ENCODE measurements around the gene SLC9A1.

Gene SLC9A1

DNA sequence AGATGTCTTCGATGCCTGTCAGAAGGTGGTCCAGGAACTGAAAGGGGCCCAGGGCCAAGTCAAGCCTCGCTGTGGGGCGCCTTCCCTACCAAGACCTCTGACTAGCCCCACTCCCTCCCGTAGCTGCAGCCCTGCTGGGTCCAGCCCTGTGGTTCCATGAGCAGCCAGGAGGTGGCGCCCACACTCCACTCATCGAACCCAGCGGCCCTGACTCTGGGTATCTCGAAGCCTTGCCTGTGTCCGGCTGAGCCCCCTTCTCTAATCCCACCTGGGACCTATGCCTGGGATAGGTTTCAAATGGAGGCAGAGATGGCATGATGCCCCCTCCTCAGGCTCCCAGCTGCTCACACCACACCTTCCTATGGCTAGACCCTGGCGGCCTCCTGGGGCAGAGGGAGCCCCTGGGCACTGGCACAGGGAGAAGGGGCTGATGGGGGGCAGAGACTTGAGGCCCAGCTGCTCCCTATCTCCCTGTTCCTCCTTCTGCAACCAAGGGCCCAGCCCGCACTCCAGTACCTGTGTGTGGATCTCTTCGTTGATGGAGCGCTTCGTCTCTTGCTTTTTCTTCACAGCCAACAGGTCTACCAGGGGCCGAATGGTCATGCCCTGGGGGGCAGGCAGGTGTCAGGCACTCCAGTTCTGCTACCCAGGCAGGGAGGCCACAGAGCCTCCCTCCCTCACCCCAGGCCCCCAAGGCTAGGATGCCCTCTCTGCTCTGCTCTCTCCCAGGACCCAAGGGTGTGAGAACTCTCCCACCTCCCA is 52.0 kb downstream of the SLC9A1 start:
- DNase-seq (ENCODE audit: low read depth, low spot score): peak; percentile 63

DNA sequence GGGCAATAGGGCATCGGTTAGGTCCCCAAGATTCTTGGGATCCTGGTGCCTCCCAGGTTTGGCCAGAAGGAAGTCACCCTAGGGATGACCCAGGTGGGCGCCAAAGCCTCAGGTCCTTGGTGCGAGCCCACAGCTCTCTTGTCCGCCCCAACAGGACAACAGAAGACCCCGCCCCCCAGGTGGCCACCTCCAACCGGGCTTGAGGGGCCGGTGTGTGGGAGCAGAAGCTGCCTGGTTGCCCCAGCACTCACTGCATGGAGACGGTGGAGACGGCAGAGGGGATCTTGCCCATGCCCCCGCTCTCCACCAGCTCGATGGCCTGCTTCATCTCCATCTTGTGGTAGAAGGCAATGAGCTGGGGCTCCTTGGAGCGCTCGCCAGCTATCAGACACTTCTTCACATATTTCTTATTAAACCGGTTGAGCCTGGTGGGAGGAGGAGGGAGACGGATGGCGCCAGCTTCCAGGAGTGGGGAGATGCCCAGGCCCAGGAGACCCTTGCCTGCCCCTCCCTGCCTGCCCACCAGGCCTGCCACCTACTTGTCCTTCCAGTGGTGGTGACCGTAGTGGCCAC is 52.7 kb downstream of the SLC9A1 start:
- no peak for DNase-seq (ENCODE audit: low read depth, low spot score)

GRCh38 chr1:27101696-27102095 is 53.2 kb downstream of the SLC9A1 start:
- no peak for DNase-seq (ENCODE audit: low read depth, low spot score)

DNA sequence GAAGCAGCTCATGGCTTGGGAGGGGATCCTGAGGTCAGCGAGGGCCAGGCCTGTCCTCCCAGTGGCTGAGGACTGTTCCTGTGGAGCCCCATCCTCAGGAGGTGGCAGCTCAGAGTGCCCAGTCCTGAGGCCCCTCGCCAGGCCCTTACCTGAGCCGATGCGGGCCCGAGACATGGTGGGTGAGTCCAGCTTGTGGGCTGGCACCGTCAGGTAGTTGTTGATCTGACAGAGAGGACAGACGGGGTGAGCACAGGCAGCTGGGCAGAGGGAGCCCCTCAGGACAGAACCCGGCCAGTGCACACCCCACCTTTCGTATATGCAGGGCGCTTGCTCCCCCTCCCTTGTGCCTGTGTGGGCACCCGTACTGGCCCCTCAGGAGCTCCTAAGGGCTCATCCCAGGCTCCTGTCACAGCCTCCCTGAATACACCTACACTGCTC is 53.9 kb downstream of the SLC9A1 start:
- DNase-seq (ENCODE audit: low read depth, low spot score): no peak

DNA sequence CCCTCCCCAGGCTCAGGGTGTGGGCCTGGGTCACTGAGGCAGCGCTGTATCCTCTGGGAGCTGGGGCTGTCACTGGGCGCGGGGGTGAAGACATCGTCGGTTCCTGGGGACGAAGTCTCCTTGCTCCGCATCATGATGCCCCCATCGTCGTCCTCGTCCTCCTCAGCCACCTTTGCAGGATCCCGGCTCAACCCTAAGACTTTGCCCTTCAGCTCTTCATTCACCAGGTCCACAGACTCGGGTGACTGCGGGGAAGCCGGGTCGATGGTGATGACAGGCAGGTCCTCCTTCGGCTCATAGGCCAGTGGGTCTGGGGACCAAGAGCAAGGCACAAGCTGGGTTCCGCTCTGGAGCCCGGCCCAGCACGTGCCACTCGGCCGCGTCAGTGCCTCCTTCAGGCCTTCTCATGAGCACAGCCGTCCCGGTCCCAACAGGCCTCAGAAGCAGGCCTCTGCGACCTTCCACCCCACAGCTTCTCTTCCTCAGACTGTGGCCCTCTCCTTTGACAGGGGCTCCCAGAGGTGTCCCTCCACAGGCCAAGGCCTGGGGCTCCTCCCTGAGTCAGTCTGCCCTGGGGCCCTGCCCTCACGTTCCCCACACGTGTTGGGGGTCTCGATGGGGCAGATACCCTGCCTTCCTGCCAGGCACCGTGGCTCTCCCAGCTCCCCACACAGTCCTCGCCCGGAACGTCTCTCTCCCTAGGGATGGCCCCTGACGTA is 54.4 kb downstream of the SLC9A1 start:
- DNase-seq (ENCODE audit: low read depth, low spot score): no peak

GRCh38 chr1:27099587-27100334 is 55.2 kb downstream of the SLC9A1 start:
- no peak for DNase-seq (ENCODE audit: low read depth, low spot score)

DNA sequence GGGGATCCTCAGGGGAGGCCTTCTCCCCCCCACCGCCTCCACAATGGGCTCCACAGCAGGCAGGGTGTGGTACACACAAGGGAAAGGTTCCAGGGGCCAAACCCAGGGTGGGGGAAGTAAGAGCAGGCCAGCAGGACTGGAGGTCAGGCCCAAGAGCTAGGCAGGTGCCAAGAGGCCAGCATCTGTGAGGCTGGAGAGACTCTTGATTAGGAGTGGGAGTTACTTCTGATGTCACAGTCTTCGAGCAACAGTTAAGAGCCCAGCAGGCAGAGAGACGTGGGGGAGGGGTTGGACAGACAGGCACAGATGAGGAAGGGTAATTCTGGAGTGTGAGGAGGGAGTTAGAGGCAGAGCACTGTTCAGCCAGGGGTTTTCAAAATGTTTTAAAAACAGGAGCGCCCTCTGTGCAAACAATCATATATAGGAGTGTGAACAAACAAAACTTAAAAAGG is 55.8 kb downstream of the SLC9A1 start:
- no peak for DNase-seq (ENCODE audit: low read depth, low spot score)

- no peak for DNase-seq (ENCODE audit: low read depth, low spot score)
Observed at GRCh38 chr1:27098431-27099134, 56.3 kb downstream of the SLC9A1 start.

DNA sequence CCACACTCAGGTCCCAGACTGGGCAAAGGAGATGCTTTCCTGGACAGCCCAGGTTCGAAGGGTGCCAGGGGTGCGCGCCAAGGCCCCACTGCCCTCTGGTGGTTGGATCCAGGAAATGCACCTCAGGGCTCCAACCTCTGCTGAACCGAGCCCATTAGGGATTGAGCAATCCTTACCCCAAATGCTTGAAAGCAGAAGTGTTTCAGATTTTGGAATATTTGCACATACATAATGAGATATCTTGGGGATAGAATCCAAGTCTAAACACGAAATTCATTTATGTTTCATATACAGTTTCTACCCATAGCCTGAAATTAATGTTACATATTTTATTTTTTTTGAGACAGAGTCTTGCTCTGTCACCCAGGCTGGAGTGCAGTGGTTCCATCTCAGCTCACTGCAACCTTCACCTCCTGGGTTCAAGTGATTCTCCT is 57.4 kb downstream of the SLC9A1 start:
- peak; percentile 50 for DNase-seq (ENCODE audit: low read depth, low spot score)

- no peak for DNase-seq (ENCODE audit: low read depth, low spot score)
Observed at GRCh38 chr1:27095576-27095975, 59.3 kb downstream of the SLC9A1 start.

DNA sequence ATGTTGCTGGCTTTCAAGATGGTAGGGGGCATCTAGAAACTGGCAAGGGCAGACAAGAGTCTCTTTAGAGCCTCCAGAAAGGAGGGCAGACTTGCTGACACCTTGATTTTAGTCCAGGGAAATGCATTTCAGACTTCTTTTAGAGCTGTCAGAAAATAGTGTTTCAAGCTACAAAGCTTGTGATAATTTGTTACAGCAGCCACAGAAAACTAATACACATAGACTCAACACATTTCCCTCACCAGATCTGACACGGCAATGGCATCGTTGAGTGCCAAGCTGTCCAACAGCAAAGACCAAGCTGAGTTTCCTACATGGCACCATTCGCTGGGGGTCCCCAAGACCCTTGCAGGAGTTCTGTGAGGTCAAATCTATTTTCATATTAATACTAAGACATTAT is 62.0 kb downstream of the SLC9A1 start:
- DNase-seq (ENCODE audit: low read depth, low spot score): no peak

DNA sequence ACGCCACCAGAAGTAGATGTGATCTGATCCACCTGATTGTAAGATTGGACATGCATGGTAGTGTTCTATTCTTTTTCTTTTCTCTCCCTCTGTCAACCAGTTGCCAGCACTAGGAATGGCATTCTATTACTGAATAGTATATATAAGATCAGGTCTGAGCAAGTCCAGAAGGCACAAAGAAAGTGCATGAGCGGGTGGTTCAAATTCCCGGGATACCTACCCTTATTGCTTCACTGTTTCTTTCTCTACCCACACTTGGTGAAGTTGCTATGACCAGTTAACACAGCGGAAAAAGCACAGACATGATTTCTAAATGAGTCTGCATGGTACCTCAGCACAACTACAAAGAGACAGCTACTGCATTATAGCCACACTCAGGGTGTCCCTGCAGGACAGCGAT is 64.0 kb downstream of the SLC9A1 start:
- no peak for DNase-seq (ENCODE audit: low read depth, low spot score)

DNA sequence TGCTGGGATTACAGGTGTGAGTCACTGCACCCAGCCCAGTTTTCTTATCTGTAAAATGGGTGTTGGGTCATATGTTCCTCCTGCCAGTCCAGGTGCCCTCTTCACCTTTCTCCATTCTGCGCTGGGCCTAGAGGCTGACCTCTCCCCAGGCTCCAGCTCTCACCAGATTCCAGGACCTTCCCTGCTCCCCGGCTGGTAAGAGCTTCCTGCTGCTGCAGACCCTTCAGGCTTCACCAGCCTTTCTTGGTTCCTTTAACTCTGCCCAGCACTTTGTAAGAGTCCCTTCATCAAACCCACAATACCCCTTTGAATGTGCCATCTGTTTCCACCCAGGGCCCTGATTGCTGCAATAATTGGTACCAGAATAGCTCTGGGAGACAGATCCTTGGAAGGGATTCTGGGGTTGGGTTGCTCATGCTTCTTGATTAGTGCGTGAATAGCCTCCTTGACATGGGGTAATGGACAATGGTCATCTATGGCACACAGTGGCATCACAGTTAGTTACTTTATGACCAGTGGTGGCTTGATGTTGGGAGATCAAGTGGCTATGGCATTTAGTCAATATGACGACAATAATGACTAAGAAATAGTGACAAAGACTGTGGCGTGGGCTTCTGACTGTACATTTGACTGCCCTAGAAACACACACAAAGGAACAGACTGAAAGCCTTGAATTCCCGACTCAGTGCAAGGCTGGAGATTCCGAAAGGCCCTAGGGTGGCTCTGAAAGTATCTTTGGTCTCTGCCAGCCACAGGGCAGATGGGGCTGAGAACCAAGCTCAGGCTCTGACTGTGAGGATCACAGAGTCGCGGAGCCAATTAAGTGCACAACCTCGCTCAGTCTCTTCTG is 67.3 kb downstream of the SLC9A1 start:
- DNase-seq (ENCODE audit: low read depth, low spot score): no peak

DNA sequence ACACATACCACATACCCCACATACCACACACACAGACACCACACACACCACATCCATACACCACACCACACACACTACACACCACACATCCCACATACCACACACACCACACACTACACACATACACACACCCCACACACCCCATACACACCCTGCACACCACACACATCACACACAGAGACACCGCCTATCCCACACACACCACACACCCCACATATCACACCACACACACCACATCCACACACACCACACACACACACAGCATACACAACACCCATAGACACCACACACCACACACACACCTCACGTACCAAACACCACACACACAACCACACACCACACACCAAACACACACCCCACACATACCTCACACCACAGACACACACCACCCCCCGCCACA is 68.3 kb downstream of the SLC9A1 start:
- no peak for DNase-seq (ENCODE audit: low read depth, low spot score)

GRCh38 chr1:27086026-27086425 is 68.9 kb downstream of the SLC9A1 start:
- DNase-seq (ENCODE audit: low read depth, low spot score): no peak

DNA sequence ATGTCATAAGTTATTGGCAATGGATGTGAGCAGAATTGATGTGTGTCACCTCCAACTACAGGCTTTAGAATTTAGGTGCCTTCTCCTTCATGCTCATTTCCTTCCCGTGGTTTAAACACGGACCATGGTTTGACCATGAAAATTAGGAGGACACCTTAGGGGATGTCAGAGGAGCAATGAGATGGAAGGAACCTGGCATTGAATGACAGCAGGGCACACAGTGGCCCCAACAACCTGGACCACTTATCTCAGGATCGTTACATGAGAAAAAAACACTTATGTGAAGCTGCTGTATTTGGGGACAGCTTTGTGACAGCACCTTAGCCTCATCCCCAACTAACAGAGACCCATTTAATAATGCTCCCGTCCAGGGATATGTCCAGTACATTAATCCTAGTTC is 70.8 kb downstream of the SLC9A1 start:
- DNase-seq (ENCODE audit: low read depth, low spot score): no peak

GRCh38 chr1:27077968-27078367 is 77.0 kb downstream of the SLC9A1 start:
- no peak for DNase-seq (ENCODE audit: low read depth, low spot score)

DNA sequence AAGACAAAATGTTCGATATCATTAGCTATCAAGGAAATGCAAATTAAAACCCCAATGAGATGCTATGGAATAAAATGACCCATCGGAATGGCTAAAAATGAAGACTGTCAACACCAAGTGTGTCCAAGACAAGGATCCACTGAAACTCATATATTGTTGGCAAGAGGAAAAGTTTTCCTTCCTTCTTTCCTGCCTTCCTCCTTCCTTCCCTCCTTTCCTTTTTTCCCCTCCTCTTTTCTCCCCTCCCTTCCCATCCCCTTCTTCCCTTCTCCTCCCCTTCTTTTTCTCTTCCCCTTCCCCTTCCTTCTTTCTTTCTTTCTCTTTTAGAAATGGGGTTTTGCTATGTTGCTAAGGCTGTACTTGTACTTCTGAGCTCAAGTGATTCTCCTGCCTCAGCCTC is 78.1 kb downstream of the SLC9A1 start:
- DNase-seq (ENCODE audit: low read depth, low spot score): no peak

DNA sequence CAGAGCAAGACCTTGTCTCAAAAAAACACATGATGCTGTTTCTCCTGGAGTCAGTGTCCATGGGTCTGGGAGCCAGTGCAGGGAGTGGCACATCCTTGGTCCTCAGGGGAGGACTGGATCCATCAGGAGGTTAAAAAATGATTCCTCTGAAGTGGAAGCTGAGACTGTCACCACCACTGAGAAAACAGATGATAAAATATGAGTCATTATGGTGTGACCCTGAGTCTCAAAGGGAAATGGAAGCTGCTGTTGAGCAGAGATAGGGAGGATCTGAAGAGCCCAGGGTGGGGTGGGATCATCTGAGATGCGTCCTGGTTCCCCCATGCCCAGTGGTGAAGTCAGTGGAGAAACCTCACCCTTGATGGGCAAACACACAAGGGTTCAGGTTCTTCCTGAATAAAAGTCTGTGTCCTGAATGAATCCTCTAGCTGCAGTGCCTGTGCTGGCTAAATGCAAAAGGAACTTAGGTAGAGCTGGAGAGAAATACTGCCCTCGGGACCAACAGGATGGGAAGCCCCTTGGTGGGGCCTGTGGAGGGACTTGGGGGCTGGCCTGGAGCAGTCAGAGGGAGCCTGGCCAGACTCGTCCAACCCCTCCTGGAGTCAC is 80.6 kb downstream of the SLC9A1 start:
- no peak for DNase-seq (ENCODE audit: low read depth, low spot score)

DNA sequence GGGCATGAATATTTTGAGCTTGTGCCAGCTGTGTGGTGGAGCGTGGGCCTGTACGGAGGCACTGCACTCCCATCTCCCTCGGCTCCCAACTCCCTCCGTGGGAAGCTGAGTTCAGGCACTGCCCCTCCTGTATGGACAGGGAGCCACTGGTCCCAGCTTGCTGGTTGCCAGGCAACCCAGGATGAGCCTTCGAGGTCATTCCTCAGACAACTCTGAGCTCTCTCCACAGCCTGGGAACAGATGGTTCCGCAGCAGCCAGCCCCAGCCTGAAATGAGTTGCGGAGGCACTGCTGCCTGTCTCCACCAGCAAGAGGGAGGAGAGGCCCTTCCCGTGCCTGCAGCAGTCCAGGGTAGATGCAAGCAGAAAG is 83.9 kb downstream of the SLC9A1 start:
- no peak for DNase-seq (ENCODE audit: low read depth, low spot score)
